Activated CD8-positive, alpha-beta T cell treated with anti-CD3 and anti-CD28 coated beads for 36 hours (primary cell): Measurements from ENCODE around the gene MOB1B. TPM values are rescaled to one million over a fixed set of nuclear protein-coding genes. Genes with fewer than 3 reads are reported as not detected.
"Not testable (repeated sequence)": the region's sequence is repeated elsewhere in the genome, so short reads cannot be mapped to it uniquely, and the experiment has no call there.

Source experiments
- ATAC-seq: fragments of 200-7000 bp; cut with Tn5 transposase; one replicate; pipeline ENCODE4 v1.10.0; 2021; ENCODE audit warnings: mild to moderate bottlenecking, moderate library complexity
- CTCF ChIA-PET: fragments of 350-600 bp; sonication (Branson Sonifier 250); formaldehyde crosslinking; loops from one replicate; lab custom pipeline; 2021; ENCODE audit warnings: antibody characterized with exemption; lab: Charles Lee
- POLR2A ChIA-PET: fragments of 350-600 bp; sonication (Branson Sonifier 250); formaldehyde crosslinking; loops from one replicate; lab custom pipeline; 2021; ENCODE audit warnings: antibody characterized with exemption; lab: Charles Lee
- DNase-seq: peaks from one replicate; pipeline ENCODE4 v3.0.0-alpha.2; 2020
- H3K27ac Mint-ChIP-seq: one replicate; pipeline ENCODE4 v1.8.0; 2021; ENCODE audit warnings: mild to moderate bottlenecking, mixed read lengths
- H3K27me3 Mint-ChIP-seq: one replicate; pipeline ENCODE4 v1.8.0; 2021; ENCODE audit warnings: mixed read lengths
- H3K36me3 Mint-ChIP-seq: one replicate; pipeline ENCODE4 v1.8.0; 2021; ENCODE audit warnings: low read depth, mixed read lengths
- H3K4me1 Mint-ChIP-seq: one replicate; pipeline ENCODE4 v1.8.0; 2021; ENCODE audit warnings: low read depth, mixed read lengths
- H3K4me3 Mint-ChIP-seq: one replicate; pipeline ENCODE4 v1.8.0; 2021; ENCODE audit warnings: mild to moderate bottlenecking, moderate library complexity, mixed read lengths
- H3K9me3 Mint-ChIP-seq: one replicate; pipeline ENCODE4 v1.8.0; 2021; ENCODE audit warnings: mixed read lengths
- CTCF ChIP-seq: fragments of 200-600 bp; IDR thresholded peaks from one replicate; pipeline ENCODE4 v1.8.0; 2022; ENCODE audit warnings: antibody characterized with exemption, mild to moderate bottlenecking
- intact Hi-C: fragments of 100-400 bp; cut with micrococcal nuclease; formaldehyde crosslinking; loops from one replicate; pipeline ENCODE4 v1.10.0; 2022
- total RNA-seq, 2 experiments: library from RNA; stranded (reverse); gene quantifications; one replicate each; pipeline ENCODE4 v1.2.3, GENCODE V29; 2021

Gene MOB1B
- total RNA-seq, 2 experiments from 2014 or later: 14.9 to 19.7 TPM

GRCh38 chr4:71026086-71026485 is 123.9 kb downstream of the MOB1B start:
- DNase-seq (no peak), ATAC-seq (no peak)
- Mint-ChIP-seq H3K27me3 (no peaks in the 10 kb centered on the region), H3K4me1 (peaks cover 13% of the 10 kb centered on the region), H3K27ac (no peak overlapping the region), H3K36me3 (peaks cover 44% of the 10 kb centered on the region), H3K4me3 (no peak overlapping the region), H3K9me3 (no peaks in the 10 kb centered on the region)
- intact Hi-C loops: no loop called here
- no peak for TF ChIP-seq CTCF
- CTCF ChIA-PET: no interaction called here
- POLR2A ChIA-PET: no interaction called here

DNA sequence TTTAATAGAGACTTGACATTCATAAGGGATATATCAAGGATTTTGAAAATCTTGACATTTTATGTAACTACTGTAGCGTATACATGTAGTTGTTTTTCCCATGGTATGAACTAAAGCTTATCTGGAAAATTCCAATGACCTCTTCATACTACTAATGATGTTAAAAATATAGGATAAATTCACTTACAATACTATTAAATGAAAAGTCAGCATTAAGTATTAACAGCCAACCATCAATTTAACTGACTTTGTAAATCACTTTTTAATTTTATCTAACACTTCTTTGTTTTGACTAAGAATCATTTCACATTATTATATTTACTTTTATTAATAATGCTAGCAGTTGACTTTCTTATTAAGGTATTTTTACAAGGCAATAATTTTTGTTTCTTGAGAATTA is 125.4 kb downstream of the MOB1B start:
- peaks cover 11% of the 10 kb centered on the region for H3K4me1 Mint-ChIP-seq
- TF ChIP-seq CTCF: no peak
- ChIA-PET POLR2A (interaction anchor here (1.1 kb wide), 2 partner anchors 35 to 38 kb away, joined by 3 read pairs; partner anchors contain the start of gene DCK), CTCF (interaction anchor here (1.4 kb wide), 1 partner anchor 17 kb away, joined by 3 read pairs; no protein-coding TSS in a partner anchor)
- H3K27ac Mint-ChIP-seq: no peak overlapping the region
- H3K36me3 Mint-ChIP-seq: peaks cover 44% of the 10 kb centered on the region
- ATAC-seq (no peak), DNase-seq (no peak)
- no peaks in the 10 kb centered on the region for H3K27me3 Mint-ChIP-seq
- H3K9me3 Mint-ChIP-seq: no peaks in the 10 kb centered on the region
- intact Hi-C loops: no loop called here
- no peak overlapping the region for H3K4me3 Mint-ChIP-seq

DNA sequence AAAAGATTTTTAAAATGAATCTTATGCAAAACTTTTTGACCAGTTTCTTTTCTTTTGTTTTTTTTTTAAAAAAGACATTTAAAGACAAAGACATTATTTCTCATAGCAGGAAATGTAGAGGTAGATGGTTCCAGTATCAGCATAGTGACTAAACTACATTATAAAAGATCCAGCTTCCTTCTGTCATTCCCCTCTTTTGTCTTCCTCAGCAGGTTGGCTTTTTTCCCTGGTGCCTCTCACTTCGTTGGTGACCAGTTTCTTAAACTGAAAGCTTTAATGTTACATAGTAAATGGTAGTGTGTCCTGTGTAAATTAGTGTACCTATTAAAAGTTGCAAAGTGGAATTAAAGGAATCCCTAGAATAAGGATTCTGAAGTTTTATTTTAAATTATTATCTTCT is 127.3 kb downstream of the MOB1B start:
- POLR2A ChIA-PET: interaction anchor here (1.1 kb wide), 1 partner anchor 36 kb away, joined by 3 read pairs; the partner anchor contains the start of gene DCK
- ATAC-seq (no peak), DNase-seq (no peak)
- Mint-ChIP-seq H3K4me1 (no peaks in the 10 kb centered on the region), H3K4me3 (no peak overlapping the region), H3K27me3 (no peaks in the 10 kb centered on the region), H3K9me3 (no peaks in the 10 kb centered on the region), H3K27ac (no peak overlapping the region), H3K36me3 (peaks cover 28% of the 10 kb centered on the region)
- CTCF ChIA-PET: no interaction called here
- TF ChIP-seq CTCF: no peak
- intact Hi-C loops: no loop called here

- peaks cover 19% of the 10 kb centered on the region for H3K36me3 Mint-ChIP-seq
- DNase-seq, H3K4me1 Mint-ChIP-seq, H3K27me3 Mint-ChIP-seq, CTCF ChIA-PET, ATAC-seq, H3K4me3 Mint-ChIP-seq, H3K9me3 Mint-ChIP-seq, POLR2A ChIA-PET, intact Hi-C loops, H3K27ac Mint-ChIP-seq: not testable (repeated sequence)
These were observed 129.9 kb downstream of the MOB1B start for GRCh38 chr4:71032106-71032505.

Other genes starting within 250 kb of the MOB1B start
- not detected for gene JCHAIN, start 235.9 kb upstream of the MOB1B start, total RNA-seq
- 10 to 100 TPM; 31.0 to 33.5 TPM for gene UTP3, start 213.8 kb upstream of the MOB1B start, total RNA-seq
- gene RUFY3, start 180.4 kb upstream of the MOB1B start, total RNA-seq: 10 to 100 TPM; 13.6 to 17.5 TPM
- gene GRSF1, start 62.5 kb upstream of the MOB1B start, total RNA-seq: 100 to 1,000 TPM; 111 to 117 TPM
- gene DCK, start 91.3 kb downstream of the MOB1B start, total RNA-seq: 10 to 100 TPM; 33.6 to 37.2 TPM